RWPE1 (cell line): ENCODE results near the gene OAS3.
"Not testable (repeated sequence)": the region's sequence is repeated elsewhere in the genome, so short reads cannot be mapped to it uniquely, and the experiment has no call there.

Experiments
- CTCF ChIA-PET: fragments of 350-600 bp; sonication (Branson Sonifier 250); formaldehyde crosslinking; extraction: SDS; loops from one replicate; lab custom pipeline; 2021; lab: Yijun Ruan, JAX
- POLR2A ChIA-PET: fragments of 400-600 bp; formaldehyde crosslinking; extraction: SDS; loops from one replicate; lab custom pipeline; 2020; ENCODE audit warnings: antibody characterized with exemption; ENCODE audit not compliant: low non-redundant PET; lab: Yijun Ruan, JAX
- DNase-seq: peaks from one replicate; pipeline ENCODE4 v3.0.0; 2012; ENCODE audit warnings: low spot score
- H3K27ac ChIP-seq: fragments of 450-650 bp; 2 replicates; pipeline ENCODE4 v1.5.1; 2017
- TF ChIP-seq, protein P1 (sequence below): fragments of 450-650 bp; conservative IDR thresholded peaks from 2 replicates; pipeline ENCODE4 v1.5.1; 2017; ENCODE audit warnings: low read depth, mild to moderate bottlenecking

OAS3 gene

DNA sequence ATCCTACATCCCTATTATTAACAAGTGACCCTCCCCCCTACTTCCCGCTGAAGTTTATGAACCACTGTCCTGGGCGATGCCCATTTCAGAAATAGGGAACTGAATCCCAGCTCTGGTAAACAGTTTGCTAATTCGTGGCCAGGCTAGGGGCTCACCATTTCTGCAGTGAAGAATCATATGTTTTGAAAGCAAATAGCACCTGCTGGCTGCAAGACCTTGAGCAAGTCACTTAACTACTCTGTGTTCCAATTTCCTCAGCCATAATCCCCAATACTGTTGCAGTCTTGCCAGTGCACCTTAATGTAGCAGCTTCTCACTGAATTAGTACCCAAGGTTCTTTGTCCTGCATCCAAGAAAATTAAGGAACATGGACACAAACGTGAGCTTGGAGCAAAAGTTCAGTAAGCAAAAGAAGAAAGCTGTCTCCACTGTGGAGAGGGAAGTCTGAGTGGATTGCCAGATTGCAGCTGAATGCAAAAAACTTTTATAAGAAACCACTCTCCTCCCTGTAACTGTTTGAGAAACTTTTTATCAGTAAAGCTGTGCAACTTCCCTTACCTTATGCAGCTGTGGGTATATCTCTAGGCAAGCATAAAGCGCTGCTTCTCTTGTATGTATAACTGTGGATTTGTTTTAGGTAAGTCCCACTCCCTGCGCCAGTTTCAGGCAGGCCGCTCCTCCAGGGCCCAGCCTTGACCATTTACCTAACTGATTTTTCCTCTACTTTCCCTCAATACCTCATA is 30.7 kb upstream of the OAS3 start:
- TF ChIP-seq, protein P1, sequence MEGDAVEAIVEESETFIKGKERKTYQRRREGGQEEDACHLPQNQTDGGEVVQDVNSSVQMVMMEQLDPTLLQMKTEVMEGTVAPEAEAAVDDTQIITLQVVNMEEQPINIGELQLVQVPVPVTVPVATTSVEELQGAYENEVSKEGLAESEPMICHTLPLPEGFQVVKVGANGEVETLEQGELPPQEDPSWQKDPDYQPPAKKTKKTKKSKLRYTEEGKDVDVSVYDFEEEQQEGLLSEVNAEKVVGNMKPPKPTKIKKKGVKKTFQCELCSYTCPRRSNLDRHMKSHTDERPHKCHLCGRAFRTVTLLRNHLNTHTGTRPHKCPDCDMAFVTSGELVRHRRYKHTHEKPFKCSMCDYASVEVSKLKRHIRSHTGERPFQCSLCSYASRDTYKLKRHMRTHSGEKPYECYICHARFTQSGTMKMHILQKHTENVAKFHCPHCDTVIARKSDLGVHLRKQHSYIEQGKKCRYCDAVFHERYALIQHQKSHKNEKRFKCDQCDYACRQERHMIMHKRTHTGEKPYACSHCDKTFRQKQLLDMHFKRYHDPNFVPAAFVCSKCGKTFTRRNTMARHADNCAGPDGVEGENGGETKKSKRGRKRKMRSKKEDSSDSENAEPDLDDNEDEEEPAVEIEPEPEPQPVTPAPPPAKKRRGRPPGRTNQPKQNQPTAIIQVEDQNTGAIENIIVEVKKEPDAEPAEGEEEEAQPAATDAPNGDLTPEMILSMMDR, result no peak
- no peak for DNase-seq
- ChIA-PET CTCF (interaction anchor here (0.7 to 1.1 kb wide), 2 partner anchors 96 to 141 kb away, joined by 3 to 4 read pairs; no protein-coding TSS in a partner anchor), POLR2A (interaction anchor here (1.0 kb wide), 1 partner anchor 9 kb away, joined by 3 read pairs; no protein-coding TSS in a partner anchor)
- H3K27ac ChIP-seq, result peak overlapping the region; percentile 69

- H3K27ac ChIP-seq, result no peak overlapping the region
Observed at GRCh38 chr12:112908548-112908947, 29.7 kb upstream of the OAS3 start.

GRCh38 chr12:112909693-112910092 is 28.6 kb upstream of the OAS3 start:
- TF ChIP-seq, protein P1, result no peak
- ChIA-PET CTCF (interaction anchor here (0.6 kb wide), 1 partner anchor 627 kb away, joined by 3 read pairs; no protein-coding TSS in a partner anchor), POLR2A (no interaction called here)
- no peak for DNase-seq
- H3K27ac ChIP-seq, result no peak overlapping the region

More at GRCh38 chr12:112908548-112908947, 29.7 kb upstream of the OAS3 start:
- ChIA-PET CTCF (interaction anchor here (0.7 kb wide), 1 partner anchor 140 kb away, joined by 3 read pairs; no protein-coding TSS in a partner anchor), POLR2A (no interaction called here)
- TF ChIP-seq, protein P1, result no peak
- DNase-seq, result no peak

DNA sequence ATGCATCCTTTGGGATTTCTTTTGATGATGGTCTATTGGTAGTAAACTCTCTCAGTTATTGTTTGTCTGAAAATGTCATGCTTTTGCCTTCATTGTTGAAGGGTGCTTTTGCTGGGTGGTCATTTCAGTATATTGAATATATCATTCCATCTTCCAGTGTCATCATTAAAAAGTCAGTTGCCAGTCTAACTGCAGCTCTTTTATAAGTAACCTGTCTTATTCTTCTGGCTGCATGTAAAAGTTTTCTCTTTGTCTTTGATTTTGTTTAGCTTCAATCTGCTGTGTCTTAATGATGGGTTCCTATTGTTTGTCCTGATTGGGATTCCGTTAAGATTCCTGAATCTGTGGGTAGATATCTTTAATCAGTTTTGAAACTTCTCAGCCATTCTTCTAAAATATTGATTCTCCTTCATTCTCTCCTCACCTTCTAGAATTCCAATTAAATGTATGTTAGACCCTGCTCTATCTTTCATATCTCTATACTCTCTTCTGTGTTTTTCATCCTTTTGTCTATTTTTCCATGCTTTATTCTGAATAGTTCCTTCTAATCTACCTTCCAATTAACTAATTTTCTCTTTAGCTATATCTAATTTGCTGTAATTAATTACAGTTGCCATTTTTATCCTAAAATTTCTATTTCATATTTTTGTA is 25.1 kb upstream of the OAS3 start:
- no peak overlapping the region for H3K27ac ChIP-seq
- ChIA-PET CTCF (no interaction called here), POLR2A (no interaction called here)
- DNase-seq, result no peak
- TF ChIP-seq, protein P1, result no peak

- CTCF ChIA-PET, POLR2A ChIA-PET, H3K27ac ChIP-seq, DNase-seq: not testable (repeated sequence)
Observed at GRCh38 chr12:112913888-112914287, 24.4 kb upstream of the OAS3 start.

DNA sequence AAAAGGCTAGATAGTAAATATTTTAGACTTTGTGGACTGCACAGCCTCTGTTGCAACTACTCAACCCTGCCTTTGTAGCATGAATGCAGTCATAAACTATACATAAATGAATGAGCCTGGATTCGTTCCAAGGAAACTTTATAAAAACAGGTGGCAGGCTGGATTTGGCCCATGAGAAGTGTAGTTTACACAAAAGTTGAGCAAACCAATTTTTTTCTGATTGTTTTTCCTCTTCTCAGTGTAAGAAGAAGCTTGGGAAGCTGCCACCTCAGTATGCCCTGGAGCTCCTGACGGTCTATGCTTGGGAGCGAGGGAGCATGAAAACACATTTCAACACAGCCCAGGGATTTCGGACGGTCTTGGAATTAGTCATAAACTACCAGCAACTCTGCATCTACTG is 22.0 kb upstream of the OAS3 start:
- CTCF ChIA-PET, result interaction anchor here (1.0 kb wide), 1 partner anchor 15 kb away, joined by 3 read pairs; no protein-coding TSS in a partner anchor
- H3K27ac ChIP-seq, result no peak overlapping the region
- TF ChIP-seq, protein P1, result no peak
- DNase-seq, result peak; percentile 75
- POLR2A ChIA-PET, result interaction anchor here (0.6 kb wide), 1 partner anchor 9 kb away, joined by 3 read pairs; no protein-coding TSS in a partner anchor
